Fibroblast of lung (primary cell): Measurements from ENCODE around the gene RERG.

Experiments
- EZH2 ChIP-seq: IDR thresholded peaks from 2 replicates; pipeline ENCODE4 v1.5.1; 2012; ENCODE audit warnings: low read length, control low read depth, mild to moderate bottlenecking; ENCODE audit errors: missing control alignments
- TF ChIP-seq, protein P1 (sequence below), 2 donors: IDR thresholded peaks in 1 of 2; conservative IDR thresholded peaks in 1 of 2; 1 replicate in 1 of 2; 2 replicates in 1 of 2; pipeline ENCODE4 v1.5.1; 2011 to 2012; ENCODE audit warnings: low read length in 2 of 2, control low read depth in 1 of 2, inconsistent platforms in 1 of 2, low read depth in 1 of 2, mild to moderate bottlenecking in 1 of 2

DNA sequence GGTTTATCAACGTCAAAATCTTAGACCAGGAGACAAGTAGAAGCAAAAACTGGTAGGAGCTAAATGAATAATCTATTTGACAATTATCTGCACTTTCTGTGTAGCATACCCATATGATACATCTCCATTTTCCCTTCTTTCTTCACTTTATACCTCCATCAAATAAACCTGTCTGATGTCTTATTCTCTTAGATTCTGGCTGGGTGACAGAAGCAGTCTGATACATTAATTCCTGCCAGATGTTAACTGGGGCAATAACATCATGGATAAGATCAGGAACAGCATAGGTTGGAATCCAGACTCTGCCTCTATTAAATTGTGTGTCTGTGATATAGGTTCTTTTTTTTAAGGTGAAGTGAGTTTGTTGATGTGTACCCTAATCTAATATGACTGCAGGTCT lies 11.7 kb upstream of the RERG start:
- TF ChIP-seq, protein P1, sequence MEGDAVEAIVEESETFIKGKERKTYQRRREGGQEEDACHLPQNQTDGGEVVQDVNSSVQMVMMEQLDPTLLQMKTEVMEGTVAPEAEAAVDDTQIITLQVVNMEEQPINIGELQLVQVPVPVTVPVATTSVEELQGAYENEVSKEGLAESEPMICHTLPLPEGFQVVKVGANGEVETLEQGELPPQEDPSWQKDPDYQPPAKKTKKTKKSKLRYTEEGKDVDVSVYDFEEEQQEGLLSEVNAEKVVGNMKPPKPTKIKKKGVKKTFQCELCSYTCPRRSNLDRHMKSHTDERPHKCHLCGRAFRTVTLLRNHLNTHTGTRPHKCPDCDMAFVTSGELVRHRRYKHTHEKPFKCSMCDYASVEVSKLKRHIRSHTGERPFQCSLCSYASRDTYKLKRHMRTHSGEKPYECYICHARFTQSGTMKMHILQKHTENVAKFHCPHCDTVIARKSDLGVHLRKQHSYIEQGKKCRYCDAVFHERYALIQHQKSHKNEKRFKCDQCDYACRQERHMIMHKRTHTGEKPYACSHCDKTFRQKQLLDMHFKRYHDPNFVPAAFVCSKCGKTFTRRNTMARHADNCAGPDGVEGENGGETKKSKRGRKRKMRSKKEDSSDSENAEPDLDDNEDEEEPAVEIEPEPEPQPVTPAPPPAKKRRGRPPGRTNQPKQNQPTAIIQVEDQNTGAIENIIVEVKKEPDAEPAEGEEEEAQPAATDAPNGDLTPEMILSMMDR (conservative IDR thresholded peaks at IDR 0.05 in 1 of 2, IDR thresholded peaks at IDR 0.05 in 1 of 2; ENCODE audit: low read depth in 1 of 2, low read length in 2 of 2): no peak
- no peak for TF ChIP-seq EZH2
